ENCODE results near the gene ZNF593OS. TPM values are rescaled to one million over a fixed set of nuclear protein-coding genes. Genes with fewer than 3 reads are reported as not detected.

Gene ZNF593OS
- total RNA-seq, 2 experiments from 2014 or later: not detected

DNA sequence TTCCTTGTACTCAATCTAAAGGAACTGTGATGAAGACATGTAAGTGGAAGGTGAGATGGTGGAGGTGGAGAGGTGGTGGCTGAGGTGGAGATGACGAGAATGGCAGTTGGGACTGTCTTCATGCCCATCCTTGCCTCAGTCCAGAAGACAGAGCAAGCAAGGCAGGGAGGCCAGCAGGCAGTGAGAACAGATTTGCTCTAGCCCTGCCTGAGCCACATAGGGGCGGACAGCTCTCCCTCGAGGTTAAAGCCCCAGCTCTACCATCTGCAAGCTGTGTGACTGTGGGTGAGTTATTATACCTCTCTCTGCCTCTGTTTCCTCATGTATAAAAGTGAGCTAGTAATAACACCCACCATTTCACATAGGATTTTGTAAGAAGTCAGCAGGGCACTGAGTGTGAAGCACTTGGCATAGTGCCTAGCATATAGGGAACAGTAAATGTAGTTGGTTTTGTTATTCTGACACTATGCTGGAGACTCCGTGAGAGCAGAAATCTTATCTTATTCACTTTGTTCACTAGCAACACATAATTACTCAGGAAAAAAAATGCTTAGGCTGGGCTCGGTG, 17.6 kb downstream of the ZNF593OS start:
- Mint-ChIP-seq H3K9me3 (no peaks in the 10 kb centered on the region), H3K27me3 (peaks cover 56% of the 10 kb centered on the region), H3K36me3 (ENCODE audit: low read depth) (no peaks in the 10 kb centered on the region), H3K4me1 (peaks cover 3% of the 10 kb centered on the region), H3K27ac (no peak overlapping the region), H3K4me3 (no peak overlapping the region)
- POLR2A ChIA-PET: no interaction called here
- CTCF ChIA-PET: interaction anchor here (0.5 to 1.9 kb wide), 3 partner anchors 9 to 85 kb away, joined by 3 to 6 read pairs (median 3); no protein-coding TSS in a partner anchor
- no peak for DNase-seq

- H3K4me3 Mint-ChIP-seq: no peak overlapping the region
- H3K9me3 Mint-ChIP-seq: no peaks in the 10 kb centered on the region
- ChIA-PET CTCF (interaction anchor here (1.4 kb wide), 1 partner anchor 45 kb away, joined by 3 read pairs; no protein-coding TSS in a partner anchor), POLR2A (interaction anchor here (0.9 kb wide), 1 partner anchor 21 kb away, joined by 3 read pairs; no protein-coding TSS in a partner anchor)
- H3K27ac Mint-ChIP-seq: no peak overlapping the region
- no peak for DNase-seq
- peaks cover 38% of the 10 kb centered on the region for H3K27me3 Mint-ChIP-seq
- H3K4me1 Mint-ChIP-seq: peaks cover 2% of the 10 kb centered on the region
- H3K36me3 Mint-ChIP-seq (ENCODE audit: low read depth): no peaks in the 10 kb centered on the region
Measured at GRCh38 chr1:26148887-26149286, 22.7 kb downstream of the ZNF593OS start.

DNA sequence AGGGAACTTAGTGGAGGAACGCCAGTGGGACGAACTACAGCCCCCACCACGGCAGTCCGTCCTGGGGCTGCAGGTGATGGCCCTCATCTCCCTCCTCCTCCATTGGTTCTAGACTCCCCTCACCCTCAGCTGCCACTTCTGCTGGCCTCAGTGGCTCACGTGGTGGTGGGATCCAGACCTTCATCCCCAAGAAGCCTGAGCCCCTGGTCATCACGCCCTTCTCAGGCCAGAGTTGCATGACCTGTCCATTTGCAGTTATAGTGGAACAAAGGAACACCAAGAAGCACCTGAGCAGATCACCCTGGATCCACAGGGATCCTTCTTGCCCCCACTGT, 25.7 kb downstream of the ZNF593OS start:
- no peak for DNase-seq
- Mint-ChIP-seq H3K9me3 (no peaks in the 10 kb centered on the region), H3K4me1 (peaks cover 2% of the 10 kb centered on the region), H3K36me3 (ENCODE audit: low read depth) (no peaks in the 10 kb centered on the region), H3K4me3 (no peak overlapping the region), H3K27ac (no peak overlapping the region), H3K27me3 (peaks cover 30% of the 10 kb centered on the region)
- ChIA-PET CTCF (interaction anchor here (0.6 to 8.6 kb wide), 15 partner anchors 8 to 920 kb away, joined by 3 to 168 read pairs (median 6); partner anchors contain the start of genes CEP85, PAFAH2 and PDIK1L), POLR2A (interaction anchor here (2.9 to 5.7 kb wide), 3 partner anchors 19 to 42 kb away, joined by 18 to 40 read pairs (median 22); partner anchors contain the start of gene PDIK1L)

- no peaks in the 10 kb centered on the region for H3K36me3 Mint-ChIP-seq (ENCODE audit: low read depth)
- H3K4me3 Mint-ChIP-seq: no peak overlapping the region
- H3K9me3 Mint-ChIP-seq: no peaks in the 10 kb centered on the region
- POLR2A ChIA-PET: interaction anchor here (0.9 to 5.7 kb wide), 7 partner anchors 18 to 89 kb away, joined by 5 to 40 read pairs (median 8); partner anchors contain the start of genes CEP85 and PDIK1L
- no peak overlapping the region for H3K27ac Mint-ChIP-seq
- CTCF ChIA-PET: interaction anchor here (0.6 to 8.6 kb wide), 32 partner anchors 8 to 921 kb away, joined by 3 to 168 read pairs (median 4); partner anchors contain the start of genes CEP85, PAFAH2, PDIK1L and ZNF593
- peaks cover 30% of the 10 kb centered on the region for H3K27me3 Mint-ChIP-seq
- peaks cover 2% of the 10 kb centered on the region for H3K4me1 Mint-ChIP-seq
- DNase-seq: peak; percentile 76
Measured at GRCh38 chr1:26145041-26145959, 26.3 kb downstream of the ZNF593OS start.

- no peak overlapping the region for H3K27ac Mint-ChIP-seq
- H3K36me3 Mint-ChIP-seq (ENCODE audit: low read depth): no peaks in the 10 kb centered on the region
- no peak overlapping the region for H3K4me3 Mint-ChIP-seq
- POLR2A ChIA-PET: interaction anchor here (0.6 to 5.7 kb wide), 2 partner anchors 15 to 99 kb away, joined by 3 to 40 read pairs; no protein-coding TSS in a partner anchor
- no peak for DNase-seq
- CTCF ChIA-PET: interaction anchor here (1.4 to 8.6 kb wide), 8 partner anchors 9 to 107 kb away, joined by 4 to 168 read pairs (median 20); partner anchors contain the start of genes CEP85 and ZNF593
- H3K4me1 Mint-ChIP-seq: peaks cover 11% of the 10 kb centered on the region
- H3K27me3 Mint-ChIP-seq: peaks cover 15% of the 10 kb centered on the region
- H3K9me3 Mint-ChIP-seq: no peaks in the 10 kb centered on the region
Measured at GRCh38 chr1:26142159-26142558, 29.5 kb downstream of the ZNF593OS start.

DNA sequence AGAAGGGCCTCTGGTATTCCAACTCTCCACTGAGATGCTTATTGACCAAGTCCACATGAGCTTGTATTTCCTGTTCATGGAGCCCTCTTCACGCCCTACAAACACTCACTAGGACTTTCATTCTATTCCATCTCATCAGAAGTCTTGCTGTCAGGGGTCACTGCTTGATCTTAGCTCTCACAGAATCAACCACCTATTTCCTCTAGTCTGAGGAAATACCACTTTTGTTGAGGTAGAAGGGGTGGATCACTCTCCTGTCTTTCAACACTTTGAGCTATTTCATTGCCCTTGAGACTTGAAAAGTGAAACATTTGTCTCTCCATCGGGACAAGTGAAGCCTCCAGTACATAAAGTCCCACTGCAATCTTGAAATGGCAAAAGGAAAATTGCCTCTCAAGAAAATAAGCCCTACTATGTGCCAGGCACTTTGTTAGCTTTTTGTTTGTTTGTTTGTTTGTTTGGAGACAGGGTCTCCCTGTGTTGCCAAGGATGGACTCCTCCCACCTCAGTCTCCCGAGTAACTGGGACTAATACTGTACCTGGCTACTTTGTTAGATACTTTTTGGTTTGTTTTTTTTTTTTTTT, 32.6 kb downstream of the ZNF593OS start:
- Mint-ChIP-seq H3K36me3 (ENCODE audit: low read depth) (no peaks in the 10 kb centered on the region), H3K27me3 (peaks cover 7% of the 10 kb centered on the region), H3K9me3 (no peaks in the 10 kb centered on the region), H3K27ac (no peak overlapping the region), H3K4me3 (no peak overlapping the region), H3K4me1 (peaks cover 10% of the 10 kb centered on the region)
- ChIA-PET CTCF (interaction anchor here (0.7 to 8.6 kb wide), 13 partner anchors 10 to 592 kb away, joined by 3 to 102 read pairs (median 4); partner anchors contain the start of genes CEP85 and ZNF593), POLR2A (interaction anchor here (0.8 to 3.6 kb wide), 6 partner anchors 11 to 239 kb away, joined by 3 to 62 read pairs (median 4); partner anchors contain the start of genes CEP85 and PDIK1L)
- no peak for DNase-seq

GRCh38 chr1:26134466-26134865, 37.2 kb downstream of the ZNF593OS start:
- H3K9me3 Mint-ChIP-seq: no peaks in the 10 kb centered on the region
- DNase-seq: no peak
- H3K4me1 Mint-ChIP-seq: peaks cover 15% of the 10 kb centered on the region
- no peak overlapping the region for H3K27ac Mint-ChIP-seq
- POLR2A ChIA-PET: no interaction called here
- CTCF ChIA-PET: no interaction called here
- H3K4me3 Mint-ChIP-seq: no peak overlapping the region
- H3K36me3 Mint-ChIP-seq (ENCODE audit: low read depth): no peaks in the 10 kb centered on the region
- no peaks in the 10 kb centered on the region for H3K27me3 Mint-ChIP-seq

DNA sequence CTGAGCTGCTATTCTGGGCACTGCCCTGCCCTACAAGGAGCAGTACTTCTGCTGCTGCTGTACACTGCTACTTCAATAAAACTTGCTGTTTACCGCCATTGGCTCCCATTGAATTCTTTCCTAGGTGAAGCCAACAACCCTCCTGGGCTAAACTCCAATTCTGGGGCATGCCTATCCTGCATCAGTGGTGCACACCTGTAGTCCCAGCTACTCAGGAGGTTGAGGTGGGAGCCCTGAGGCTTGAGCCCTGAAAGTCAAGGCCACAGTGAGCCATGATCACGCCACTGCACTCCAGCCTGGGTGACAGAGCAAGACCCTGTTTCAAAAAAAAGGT, 38.8 kb downstream of the ZNF593OS start:
- Mint-ChIP-seq H3K27me3 (peaks cover 3% of the 10 kb centered on the region), H3K36me3 (ENCODE audit: low read depth) (peaks cover 6% of the 10 kb centered on the region), H3K9me3 (no peaks in the 10 kb centered on the region), H3K4me3 (no peak overlapping the region), H3K4me1 (peaks cover 22% of the 10 kb centered on the region), H3K27ac (no peak overlapping the region)
- POLR2A ChIA-PET: interaction anchor here (0.9 to 1.3 kb wide), 2 partner anchors 9 to 23 kb away, joined by 3 to 4 read pairs; no protein-coding TSS in a partner anchor
- CTCF ChIA-PET: interaction anchor here (0.7 to 8.6 kb wide), 3 partner anchors 9 to 28 kb away, joined by 3 to 102 read pairs (median 3); no protein-coding TSS in a partner anchor
- no peak for DNase-seq

- Mint-ChIP-seq H3K27ac (no peak overlapping the region), H3K4me3 (no peak overlapping the region), H3K36me3 (ENCODE audit: low read depth) (peaks cover 12% of the 10 kb centered on the region), H3K4me1 (peaks cover 27% of the 10 kb centered on the region), H3K9me3 (no peaks in the 10 kb centered on the region), H3K27me3 (peaks cover 3% of the 10 kb centered on the region)
- ChIA-PET POLR2A (interaction anchor here (0.9 to 1.3 kb wide), 2 partner anchors 9 to 23 kb away, joined by 3 to 4 read pairs; no protein-coding TSS in a partner anchor), CTCF (interaction anchor here (0.7 to 8.6 kb wide), 3 partner anchors 10 to 28 kb away, joined by 3 to 102 read pairs (median 3); no protein-coding TSS in a partner anchor)
- no peak for DNase-seq
Measured at GRCh38 chr1:26132128-26132833, 39.4 kb downstream of the ZNF593OS start.

- no peak for DNase-seq
- H3K36me3 Mint-ChIP-seq (ENCODE audit: low read depth): peaks cover 16% of the 10 kb centered on the region
- CTCF ChIA-PET: interaction anchor here (1.3 to 8.6 kb wide), 2 partner anchors 11 to 103 kb away, joined by 3 to 102 read pairs; partner anchors contain the start of gene CEP85
- no peaks in the 10 kb centered on the region for H3K9me3 Mint-ChIP-seq
- POLR2A ChIA-PET: interaction anchor here (5.0 to 11.7 kb wide), 2 partner anchors 9 to 19 kb away, joined by 62 to 318 read pairs; partner anchors contain the start of gene PDIK1L
- H3K4me3 Mint-ChIP-seq: no peak overlapping the region
- H3K27me3 Mint-ChIP-seq: peaks cover 3% of the 10 kb centered on the region
- no peak overlapping the region for H3K27ac Mint-ChIP-seq
- H3K4me1 Mint-ChIP-seq: peaks cover 40% of the 10 kb centered on the region
Measured at GRCh38 chr1:26130695-26131094, 40.9 kb downstream of the ZNF593OS start.

- peaks cover 48% of the 10 kb centered on the region for H3K4me1 Mint-ChIP-seq
- H3K27me3 Mint-ChIP-seq: peaks cover 3% of the 10 kb centered on the region
Measured at GRCh38 chr1:26129778-26130177, 41.9 kb downstream of the ZNF593OS start.

More at GRCh38 chr1:26129778-26130177, 41.9 kb downstream of the ZNF593OS start:
- peaks cover 19% of the 10 kb centered on the region for H3K36me3 Mint-ChIP-seq (ENCODE audit: low read depth)
- H3K9me3 Mint-ChIP-seq: no peaks in the 10 kb centered on the region
- DNase-seq: no peak
- POLR2A ChIA-PET: interaction anchor here (5.0 to 11.7 kb wide), 2 partner anchors 10 to 18 kb away, joined by 62 to 318 read pairs; partner anchors contain the start of gene PDIK1L
- H3K27ac Mint-ChIP-seq: no peak overlapping the region
- no peak overlapping the region for H3K4me3 Mint-ChIP-seq
- CTCF ChIA-PET: interaction anchor here (0.6 to 8.6 kb wide), 5 partner anchors 12 to 104 kb away, joined by 3 to 102 read pairs (median 3); partner anchors contain the start of genes CEP85 and ZNF593

All from activated CD4-positive, alpha-beta memory T cell treated with anti-CD3 and anti-CD28 coated beads, Interleukin-2, amount 10 ng/mL, durations not matched to agents 7 days and 5 days (primary cell).